Tibial nerve (tissue), 3 donors: ENCODE data around the gene LELP1.

Source experiments
- CTCF ChIP-seq, 5 experiments: fragments of 200-600 bp in 3 of 5; fragments of 450-650 bp in 2 of 5; sonication (generic) in 3 of 5; IDR thresholded peaks; one replicate each; pipeline ENCODE4 v1.5.1; 2016 to 2019; ENCODE audit warnings: antibody characterized with exemption in 5 of 5, mild to moderate bottlenecking in 3 of 5, moderate library complexity in 2 of 5
- POLR2A ChIP-seq, 2 donors: fragments of 450-650 bp; IDR thresholded peaks; one replicate each; pipeline ENCODE4 v1.6.1; 2017; ENCODE audit warnings: antibody characterized with exemption in 2 of 2, mild to moderate bottlenecking in 2 of 2, moderate library complexity in 2 of 2

- TF ChIP-seq CTCF (IDR thresholded peaks at IDR 0.05) (no peak), POLR2A (IDR thresholded peaks at IDR 0.05) (no peak)
Measured at GRCh38 chr1:153180556-153180955, 22.7 kb upstream of the LELP1 start.
